Measurements from ENCODE around the gene ERI3.

- TF ChIP-seq CTCF (IDR thresholded peaks at IDR 0.05; ENCODE audit: insufficient read depth, low read depth, low read length) (no peak), EZH2 (IDR thresholded peaks at IDR 0.05; ENCODE audit: insufficient read depth, low read length) (no peak)
Measured at GRCh38 chr1:44265656-44266358, 89.2 kb downstream of the ERI3 start.
